K562 treated with DMSO at 1 percent for 48 hours (cell line): ENCODE results near the gene NKX2-4. TPM values are rescaled to one million over a fixed set of nuclear protein-coding genes. Genes with fewer than 3 reads are reported as not detected.

Experiments used
- total RNA-seq: library from RNA; unstranded; fragments of 300-600 nt; gene quantifications from 2 replicates; pipeline ENCODE4 v1.2.3, GENCODE V29; 2022; ENCODE audit warnings: low replicate concordance; ENCODE audit errors: extremely low read depth

NKX2-4 gene
- total RNA-seq = not detected in 2 replicates

DNA sequence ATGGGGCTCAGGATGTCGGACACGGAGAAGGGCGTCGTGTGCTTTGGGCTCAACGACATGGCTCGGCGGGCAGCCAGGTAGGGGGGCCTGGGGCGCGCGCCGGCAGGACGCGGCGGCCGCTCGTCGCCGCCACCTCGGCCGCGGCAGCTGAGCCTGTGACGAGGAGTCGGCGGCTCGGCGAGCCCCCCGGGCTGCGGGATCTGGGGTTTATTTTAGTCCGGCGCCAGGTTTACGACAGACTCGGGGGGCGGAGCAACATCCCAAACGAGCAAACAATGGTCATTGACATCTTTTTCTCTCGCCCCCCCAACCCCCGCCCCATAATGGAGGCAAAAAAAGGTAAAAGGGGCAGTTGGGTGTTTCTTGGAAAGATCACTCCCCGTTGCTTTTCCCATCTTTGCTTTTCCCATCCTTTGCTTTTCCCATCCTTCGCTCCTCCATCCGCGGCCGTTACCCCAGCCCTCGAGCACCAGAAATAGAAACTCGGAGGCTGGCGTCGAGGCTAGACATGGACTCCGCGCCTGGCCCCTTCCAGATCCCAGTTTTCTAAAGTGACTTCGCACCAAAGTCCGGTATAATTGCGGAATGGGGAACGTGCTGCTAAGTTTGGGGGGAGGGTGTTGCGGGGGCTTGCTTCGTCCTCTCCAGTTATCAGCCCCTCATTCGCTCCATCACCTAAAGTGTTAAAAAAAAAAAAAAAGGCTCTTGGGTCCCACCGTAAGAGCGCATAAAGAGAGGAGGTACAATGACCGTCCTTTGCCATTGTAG is at the start of gene NKX2-4:
TSS of gene NKX2-4 (minus strand) at position 186 of the 768 bp plus-strand sequence. CDS start at position 59, 127 bp downstream.

Other genes with a start within 250 kb of the NKX2-4 start
- gene XRN2, start 94.2 kb downstream of the NKX2-4 start, total RNA-seq = not detected in 2 replicates
- not detected in 2 replicates for gene NKX2-2, start 116.5 kb upstream of the NKX2-4 start, total RNA-seq